Rectal smooth muscle tissue (tissue), 1 donor: ENCODE results near the gene BLTP3B.

ENCODE experiments used
- H3K27ac ChIP-seq: one replicate; pipeline ENCODE4 v1.7.0; 2013; ENCODE audit warnings: low read depth, low read length, inconsistent platforms
- H3K27me3 ChIP-seq: one replicate; pipeline ENCODE4 v1.7.0; 2013; ENCODE audit warnings: low read length; ENCODE audit not compliant: control insufficient read depth, insufficient read depth
- H3K36me3 ChIP-seq: one replicate; pipeline ENCODE4 v1.7.0; 2013; ENCODE audit warnings: low read length; ENCODE audit not compliant: control insufficient read depth, insufficient read depth
- H3K4me1 ChIP-seq: one replicate; pipeline ENCODE4 v1.7.0; 2013; ENCODE audit warnings: low read length; ENCODE audit not compliant: control insufficient read depth, insufficient read depth
- H3K4me3 ChIP-seq: one replicate; pipeline ENCODE4 v1.7.0; 2013; ENCODE audit warnings: low read length
- H3K9ac ChIP-seq: one replicate; pipeline ENCODE4 v1.7.0; 2013; ENCODE audit warnings: low read length

The BLTP3B gene

DNA sequence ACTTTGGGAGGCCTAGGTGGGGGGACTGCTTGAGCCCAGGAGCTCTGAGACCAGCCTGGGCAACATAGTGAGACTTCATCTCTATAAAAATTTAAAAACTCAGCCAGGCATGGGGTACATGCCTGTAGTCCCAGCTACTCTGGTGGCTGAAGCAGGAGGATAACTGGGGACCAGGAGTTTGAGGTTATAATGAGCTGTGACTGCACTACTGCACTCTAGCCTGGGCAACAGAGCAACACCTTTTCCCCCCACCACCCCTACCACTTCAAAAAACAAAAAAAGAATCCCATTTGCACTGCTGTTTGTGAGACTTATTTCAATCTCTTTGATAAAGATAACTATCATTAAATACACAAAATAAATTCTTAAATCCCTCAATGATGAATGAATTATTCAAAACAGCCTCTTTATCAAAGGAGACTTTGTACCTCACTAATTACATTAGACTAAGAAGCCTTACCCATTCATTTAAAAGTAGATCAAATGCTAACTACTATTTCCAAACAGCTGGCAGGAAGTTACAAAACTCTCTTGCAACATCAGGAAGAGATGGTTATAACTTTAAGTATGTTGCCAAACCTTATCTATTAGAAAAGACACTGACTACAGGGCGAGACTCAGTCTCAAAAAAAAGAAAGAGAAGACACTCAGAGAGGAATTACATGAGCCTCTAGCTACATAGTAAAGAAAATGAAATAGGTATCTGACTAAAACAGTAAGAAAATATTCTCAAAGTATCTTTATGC lies 14.7 kb downstream of the BLTP3B start:
- Histone ChIP-seq H3K27ac (no peak overlapping the region), H3K4me1 (no peaks in the 10 kb centered on the region), H3K36me3 (no peaks in the 10 kb centered on the region), H3K27me3 (no peaks in the 10 kb centered on the region), H3K9ac (no peak overlapping the region), H3K4me3 (no peak overlapping the region)

DNA sequence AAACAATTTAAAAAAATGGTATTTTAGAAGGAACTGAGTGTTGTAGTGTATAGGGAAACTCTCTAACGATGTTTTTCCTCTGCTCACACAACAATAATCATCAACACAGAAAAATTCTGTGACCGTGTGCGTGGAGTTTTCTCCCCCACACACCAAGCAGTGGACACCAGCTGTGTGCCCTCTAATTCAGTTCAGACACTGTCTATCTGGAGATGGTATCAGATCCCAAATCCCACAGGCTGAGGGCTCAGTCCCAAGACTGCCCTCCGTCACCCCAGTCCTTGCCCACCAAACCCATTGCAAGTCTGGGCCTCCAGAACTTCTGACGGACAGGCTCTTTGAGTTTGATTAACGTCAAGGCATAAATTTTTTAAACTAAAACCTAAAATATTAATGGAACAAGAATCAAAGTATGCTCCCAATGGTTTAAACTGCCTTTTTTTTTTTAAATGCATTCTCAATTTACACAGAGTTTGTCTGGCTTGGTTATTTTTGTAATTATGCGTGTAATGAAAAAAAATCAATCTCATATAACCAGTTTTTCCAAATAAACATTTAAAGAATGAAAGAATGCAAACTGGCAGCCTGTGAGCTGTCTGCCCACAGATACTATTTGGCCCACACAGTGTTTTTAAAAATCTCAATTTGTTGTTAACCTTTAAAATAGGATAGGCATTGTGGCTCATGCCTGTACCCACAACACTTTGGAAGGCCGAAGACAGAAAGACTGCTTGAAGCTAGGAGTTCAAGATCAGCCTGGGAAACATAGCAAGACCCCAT lies 19.2 kb downstream of the BLTP3B start:
- Histone ChIP-seq H3K4me3 (no peak overlapping the region), H3K36me3 (no peaks in the 10 kb centered on the region), H3K9ac (no peak overlapping the region), H3K27ac (no peak overlapping the region), H3K27me3 (no peaks in the 10 kb centered on the region), H3K4me1 (no peaks in the 10 kb centered on the region)

DNA sequence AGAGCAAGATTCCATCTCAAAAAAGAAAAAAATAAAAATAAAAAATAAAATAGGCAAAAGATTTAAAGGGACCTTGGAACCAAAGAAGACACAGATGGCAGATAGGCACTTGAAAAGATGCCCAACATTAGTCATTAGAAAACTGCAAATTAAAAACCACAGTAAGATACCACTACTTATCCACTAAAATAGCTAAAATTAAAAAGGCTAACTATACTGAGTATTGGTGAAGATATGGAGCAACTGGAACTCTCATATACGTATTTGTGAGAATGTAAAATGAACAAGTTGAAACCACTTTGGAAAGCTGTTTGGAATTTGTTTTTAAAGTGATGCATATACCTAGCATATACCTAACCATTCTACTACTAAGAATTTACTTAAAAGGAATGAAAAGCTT lies 22.3 kb downstream of the BLTP3B start:
- no peaks in the 10 kb centered on the region for H3K27me3 ChIP-seq
- H3K27ac ChIP-seq = no peak overlapping the region
- no peak overlapping the region for H3K9ac ChIP-seq
- no peaks in the 10 kb centered on the region for H3K36me3 ChIP-seq
- no peaks in the 10 kb centered on the region for H3K4me1 ChIP-seq
- H3K4me3 ChIP-seq = no peak overlapping the region

DNA sequence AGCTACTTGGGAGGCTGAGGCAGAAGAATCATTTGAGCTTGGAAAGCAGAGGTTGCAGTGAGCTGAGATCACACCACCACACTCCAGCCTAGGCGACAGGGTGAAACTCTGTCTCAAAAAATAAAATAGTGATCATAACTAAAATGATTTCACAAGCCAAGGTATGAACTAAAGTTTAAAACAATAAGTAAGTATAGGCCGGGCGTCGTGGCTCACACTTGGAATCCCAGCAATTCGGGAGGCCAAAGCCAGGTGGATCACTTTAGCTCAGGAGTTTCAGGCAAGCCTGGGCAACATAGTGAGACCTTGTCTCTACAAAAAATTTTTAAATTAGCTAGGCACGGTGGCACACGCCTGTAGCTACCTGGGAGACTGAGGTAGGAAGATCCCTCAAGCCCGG lies 27.4 kb downstream of the BLTP3B start:
- no peak overlapping the region for H3K4me3 ChIP-seq
- no peaks in the 10 kb centered on the region for H3K36me3 ChIP-seq
- H3K27ac ChIP-seq = no peak overlapping the region
- H3K9ac ChIP-seq = no peak overlapping the region
- no peaks in the 10 kb centered on the region for H3K27me3 ChIP-seq
- no peaks in the 10 kb centered on the region for H3K4me1 ChIP-seq

DNA sequence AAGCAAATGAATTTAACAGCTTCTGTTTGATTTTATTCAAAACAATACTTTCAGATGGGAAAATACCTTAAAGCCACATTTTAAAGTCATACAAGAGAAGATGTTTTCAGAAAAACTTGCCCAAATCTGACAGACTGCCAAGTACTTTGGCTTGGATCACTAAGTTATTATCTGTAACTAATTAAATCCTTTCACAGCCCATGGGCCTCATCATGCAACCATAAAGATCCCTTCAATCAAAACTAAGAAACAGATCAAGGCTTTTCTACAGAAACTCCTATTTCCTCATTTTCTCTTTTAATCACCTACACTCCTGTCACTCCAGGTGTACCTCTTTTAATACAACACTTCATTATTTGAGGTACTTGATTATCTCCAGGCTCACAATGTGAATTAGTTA lies 28.1 kb downstream of the BLTP3B start:
- Histone ChIP-seq H3K4me3 (no peak overlapping the region), H3K4me1 (no peaks in the 10 kb centered on the region), H3K9ac (no peak overlapping the region), H3K27me3 (no peaks in the 10 kb centered on the region), H3K36me3 (no peaks in the 10 kb centered on the region), H3K27ac (no peak overlapping the region)

DNA sequence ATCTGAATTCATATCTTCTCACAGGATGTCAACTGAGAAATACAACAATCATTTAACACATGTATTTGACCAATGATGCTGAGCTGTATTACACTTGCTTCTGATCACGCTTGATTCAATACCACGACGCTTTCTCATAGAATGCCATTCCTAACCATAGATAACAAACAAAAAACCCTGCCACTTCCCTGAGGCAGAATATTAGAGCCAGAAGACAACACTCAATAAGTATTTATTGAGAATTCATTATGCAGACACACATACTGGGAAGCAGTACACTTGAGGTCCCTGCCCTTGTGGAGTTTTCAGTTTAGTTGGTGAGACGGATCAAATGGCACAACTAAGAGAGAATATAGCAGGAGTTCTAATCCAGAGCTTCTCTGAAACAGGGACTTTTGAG lies 32.4 kb downstream of the BLTP3B start:
- no peak overlapping the region for H3K4me3 ChIP-seq
- H3K27me3 ChIP-seq = no peaks in the 10 kb centered on the region
- no peaks in the 10 kb centered on the region for H3K36me3 ChIP-seq
- no peak overlapping the region for H3K9ac ChIP-seq
- H3K4me1 ChIP-seq = no peaks in the 10 kb centered on the region
- no peak overlapping the region for H3K27ac ChIP-seq

DNA sequence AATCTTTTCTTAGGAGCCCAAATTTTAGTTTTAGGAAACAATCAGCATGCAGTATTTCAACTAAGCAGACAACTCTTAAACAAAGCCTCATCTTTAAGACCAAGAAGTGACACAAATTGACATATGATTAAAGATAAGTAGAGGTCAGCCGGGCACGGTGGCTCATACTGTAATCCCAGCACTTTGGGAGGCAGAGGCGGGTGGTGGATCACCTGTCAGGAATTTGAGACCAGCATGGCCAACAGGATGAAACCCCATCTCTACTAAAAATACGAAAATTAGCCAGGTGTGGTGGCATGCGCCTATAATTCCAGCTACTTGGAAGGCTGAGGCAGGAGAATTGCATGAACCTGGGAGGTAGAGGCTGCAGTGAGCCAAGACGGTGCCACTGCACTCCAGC lies 35.8 kb downstream of the BLTP3B start:
- Histone ChIP-seq H3K27ac (no peak overlapping the region), H3K4me1 (no peaks in the 10 kb centered on the region), H3K27me3 (no peaks in the 10 kb centered on the region), H3K36me3 (no peaks in the 10 kb centered on the region), H3K9ac (no peak overlapping the region), H3K4me3 (no peak overlapping the region)

DNA sequence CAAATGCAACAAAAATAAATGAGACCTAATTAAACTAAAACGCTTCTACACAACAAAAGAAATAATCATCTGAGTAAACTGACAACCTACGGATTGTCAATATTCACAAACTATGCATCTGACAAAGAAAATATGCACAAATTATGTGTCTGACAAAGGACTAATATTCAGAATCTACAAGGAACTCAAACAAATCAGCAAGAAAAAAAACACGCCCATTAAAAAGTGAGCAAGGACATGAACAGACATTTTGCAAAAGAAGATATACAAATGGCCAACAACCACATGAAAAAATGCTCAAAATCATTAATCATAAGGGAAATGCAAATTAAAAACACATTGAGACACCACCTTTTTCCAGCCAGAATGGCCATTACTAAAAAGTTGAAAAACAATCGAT lies 37.0 kb downstream of the BLTP3B start:
- H3K4me3 ChIP-seq = no peak overlapping the region
- H3K9ac ChIP-seq = no peak overlapping the region
- no peaks in the 10 kb centered on the region for H3K4me1 ChIP-seq
- no peak overlapping the region for H3K27ac ChIP-seq
- H3K27me3 ChIP-seq = no peaks in the 10 kb centered on the region
- no peaks in the 10 kb centered on the region for H3K36me3 ChIP-seq

DNA sequence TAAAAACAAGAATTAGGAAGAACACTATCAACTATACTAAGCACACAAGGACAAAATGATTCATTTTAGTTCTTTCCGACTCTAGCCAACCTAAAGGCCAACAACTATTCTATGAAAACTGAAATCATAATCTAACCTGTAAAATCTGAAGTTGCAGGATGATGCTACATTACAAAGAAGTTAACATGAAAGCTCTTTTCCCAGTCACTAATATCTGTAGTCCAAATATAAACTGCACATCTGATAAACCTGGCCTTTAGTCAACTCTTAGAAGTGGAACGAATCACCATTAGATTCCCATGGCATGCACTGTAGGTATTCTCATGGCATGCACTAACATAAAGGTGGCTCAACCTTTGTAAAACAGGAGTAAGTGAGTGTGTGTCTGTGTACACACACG lies 41.7 kb downstream of the BLTP3B start:
- H3K9ac ChIP-seq = no peak overlapping the region
- no peak overlapping the region for H3K27ac ChIP-seq
- no peak overlapping the region for H3K4me3 ChIP-seq
- H3K36me3 ChIP-seq = no peaks in the 10 kb centered on the region
- H3K4me1 ChIP-seq = no peaks in the 10 kb centered on the region
- H3K27me3 ChIP-seq = no peaks in the 10 kb centered on the region
